Measurements from ENCODE around the gene MIPOL1.

The MIPOL1 gene

DNA sequence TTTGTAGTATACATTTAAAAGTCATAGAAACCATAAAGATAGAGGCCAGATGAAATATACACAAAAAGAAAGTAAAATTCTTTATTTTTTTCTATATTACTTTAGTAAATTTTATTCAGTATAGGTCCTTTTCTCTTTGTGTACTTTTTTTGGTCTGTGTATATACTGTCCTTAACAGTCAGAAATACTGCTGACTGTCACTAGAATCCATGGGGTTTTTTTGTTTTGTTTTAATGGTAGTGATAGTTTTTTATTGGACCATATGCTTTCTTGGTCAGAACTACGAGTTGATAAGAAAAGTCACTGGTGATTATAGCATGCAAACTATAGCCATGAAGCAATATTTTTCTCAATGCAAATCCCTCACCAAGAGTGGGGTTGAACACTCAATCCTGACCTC, 231.9 kb downstream of the MIPOL1 start:
- Histone ChIP-seq H3K36me3 (ENCODE audit: insufficient read depth, low read length) (no peaks in the 10 kb centered on the region), H3K4me3 (ENCODE audit: low read depth, low read length, poor library complexity, severe bottlenecking) (no peak overlapping the region), H3K4me2 (ENCODE audit: low read length) (no peak overlapping the region), H3K27ac (ENCODE audit: low read depth, low read length, poor library complexity, severe bottlenecking) (no peak overlapping the region), H4K20me1 (ENCODE audit: insufficient read depth, low read length) (no peaks in the 10 kb centered on the region), H3K9me3 (ENCODE audit: low read length) (no peaks in the 10 kb centered on the region), H3F3A (ENCODE audit: insufficient read depth, low read length) (no peaks in the 10 kb centered on the region), H3K4me1 (ENCODE audit: insufficient read depth, low read length, severe bottlenecking) (no peaks in the 10 kb centered on the region), H2AFZ (ENCODE audit: low read length) (no peak overlapping the region), H3K79me2 (ENCODE audit: insufficient read depth, low read length) (no peaks in the 10 kb centered on the region), H3K9me2 (ENCODE audit: low read depth, low read length) (no peaks in the 10 kb centered on the region), H3K9ac (ENCODE audit: low read length) (no peak overlapping the region), H3K27me3 (ENCODE audit: insufficient read depth, low read length) (no peaks in the 10 kb centered on the region)
- TF ChIP-seq EZH2 (IDR thresholded peaks at IDR 0.05; ENCODE audit: borderline replicate concordance, low read length) = no peak
- TF ChIP-seq, protein P1, sequence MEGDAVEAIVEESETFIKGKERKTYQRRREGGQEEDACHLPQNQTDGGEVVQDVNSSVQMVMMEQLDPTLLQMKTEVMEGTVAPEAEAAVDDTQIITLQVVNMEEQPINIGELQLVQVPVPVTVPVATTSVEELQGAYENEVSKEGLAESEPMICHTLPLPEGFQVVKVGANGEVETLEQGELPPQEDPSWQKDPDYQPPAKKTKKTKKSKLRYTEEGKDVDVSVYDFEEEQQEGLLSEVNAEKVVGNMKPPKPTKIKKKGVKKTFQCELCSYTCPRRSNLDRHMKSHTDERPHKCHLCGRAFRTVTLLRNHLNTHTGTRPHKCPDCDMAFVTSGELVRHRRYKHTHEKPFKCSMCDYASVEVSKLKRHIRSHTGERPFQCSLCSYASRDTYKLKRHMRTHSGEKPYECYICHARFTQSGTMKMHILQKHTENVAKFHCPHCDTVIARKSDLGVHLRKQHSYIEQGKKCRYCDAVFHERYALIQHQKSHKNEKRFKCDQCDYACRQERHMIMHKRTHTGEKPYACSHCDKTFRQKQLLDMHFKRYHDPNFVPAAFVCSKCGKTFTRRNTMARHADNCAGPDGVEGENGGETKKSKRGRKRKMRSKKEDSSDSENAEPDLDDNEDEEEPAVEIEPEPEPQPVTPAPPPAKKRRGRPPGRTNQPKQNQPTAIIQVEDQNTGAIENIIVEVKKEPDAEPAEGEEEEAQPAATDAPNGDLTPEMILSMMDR (IDR thresholded peaks at IDR 0.05; ENCODE audit: low read length) = no peak

DNA sequence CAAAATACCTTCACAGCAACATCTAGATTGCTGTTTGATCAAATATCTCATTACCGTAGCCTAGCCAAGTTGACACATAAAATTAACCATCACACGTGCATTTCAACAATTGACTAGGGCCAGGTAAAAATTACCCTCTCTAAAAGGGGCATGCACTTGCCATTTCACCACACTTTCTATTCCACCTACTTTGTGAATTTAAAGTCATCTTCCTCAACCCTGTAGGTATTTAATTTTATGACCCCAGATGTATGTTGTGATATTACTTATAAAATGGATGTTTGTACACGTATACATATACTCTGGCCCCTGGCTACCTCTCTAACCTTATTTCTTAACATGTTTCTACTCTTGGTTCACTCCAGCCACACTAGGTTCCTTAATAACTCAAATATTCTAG, 237.1 kb downstream of the MIPOL1 start:
- no peaks in the 10 kb centered on the region for H4K20me1 ChIP-seq (ENCODE audit: insufficient read depth, low read length)
- no peaks in the 10 kb centered on the region for H3K27me3 ChIP-seq (ENCODE audit: insufficient read depth, low read length)
- H3K27ac ChIP-seq (ENCODE audit: low read depth, low read length, poor library complexity, severe bottlenecking) = no peak overlapping the region
- H3K4me3 ChIP-seq (ENCODE audit: low read depth, low read length, poor library complexity, severe bottlenecking) = no peak overlapping the region
- H3K9me2 ChIP-seq (ENCODE audit: low read depth, low read length) = no peaks in the 10 kb centered on the region
- no peaks in the 10 kb centered on the region for H3K36me3 ChIP-seq (ENCODE audit: insufficient read depth, low read length)
- no peaks in the 10 kb centered on the region for H3K79me2 ChIP-seq (ENCODE audit: insufficient read depth, low read length)
- H3F3A ChIP-seq (ENCODE audit: insufficient read depth, low read length) = no peaks in the 10 kb centered on the region
- TF ChIP-seq, protein P1 (IDR thresholded peaks at IDR 0.05; ENCODE audit: low read length) = no peak
- TF ChIP-seq EZH2 (IDR thresholded peaks at IDR 0.05; ENCODE audit: borderline replicate concordance, low read length) = no peak
- no peak overlapping the region for H2AFZ ChIP-seq (ENCODE audit: low read length)
- H3K9me3 ChIP-seq (ENCODE audit: low read length) = no peaks in the 10 kb centered on the region
- no peak overlapping the region for H3K9ac ChIP-seq (ENCODE audit: low read length)
- no peaks in the 10 kb centered on the region for H3K4me1 ChIP-seq (ENCODE audit: insufficient read depth, low read length, severe bottlenecking)
- H3K4me2 ChIP-seq (ENCODE audit: low read length) = no peak overlapping the region

DNA sequence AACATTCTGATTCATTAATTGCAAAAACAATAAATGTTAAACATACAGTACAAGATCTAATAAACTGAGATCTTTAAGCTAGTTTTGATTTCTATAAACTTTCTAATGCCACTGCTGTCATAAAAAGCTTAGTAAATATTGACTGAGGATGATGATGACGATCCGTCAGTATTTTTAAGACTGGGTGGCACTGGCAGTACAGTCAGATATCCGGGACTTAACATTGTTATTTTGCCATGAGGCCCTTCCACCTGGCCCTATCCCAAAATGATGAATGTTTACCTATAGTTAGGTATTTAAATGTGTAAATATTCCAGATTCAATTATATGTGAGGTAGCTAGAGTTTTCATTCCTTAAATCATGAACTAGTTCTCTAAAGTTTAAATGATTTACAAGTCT, 238.8 kb downstream of the MIPOL1 start:
- H3K36me3 ChIP-seq (ENCODE audit: insufficient read depth, low read length) = no peaks in the 10 kb centered on the region
- H2AFZ ChIP-seq (ENCODE audit: low read length) = no peak overlapping the region
- H3K79me2 ChIP-seq (ENCODE audit: insufficient read depth, low read length) = no peaks in the 10 kb centered on the region
- H3K27ac ChIP-seq (ENCODE audit: low read depth, low read length, poor library complexity, severe bottlenecking) = no peak overlapping the region
- no peaks in the 10 kb centered on the region for H3K4me1 ChIP-seq (ENCODE audit: insufficient read depth, low read length, severe bottlenecking)
- TF ChIP-seq, protein P1 (IDR thresholded peaks at IDR 0.05; ENCODE audit: low read length) = no peak
- no peak for TF ChIP-seq EZH2 (IDR thresholded peaks at IDR 0.05; ENCODE audit: borderline replicate concordance, low read length)
- H4K20me1 ChIP-seq (ENCODE audit: insufficient read depth, low read length) = no peaks in the 10 kb centered on the region
- H3K9ac ChIP-seq (ENCODE audit: low read length) = no peak overlapping the region
- no peaks in the 10 kb centered on the region for H3F3A ChIP-seq (ENCODE audit: insufficient read depth, low read length)
- H3K4me3 ChIP-seq (ENCODE audit: low read depth, low read length, poor library complexity, severe bottlenecking) = no peak overlapping the region
- H3K9me3 ChIP-seq (ENCODE audit: low read length) = no peaks in the 10 kb centered on the region
- H3K27me3 ChIP-seq (ENCODE audit: insufficient read depth, low read length) = no peaks in the 10 kb centered on the region
- H3K9me2 ChIP-seq (ENCODE audit: low read depth, low read length) = no peaks in the 10 kb centered on the region
- no peak overlapping the region for H3K4me2 ChIP-seq (ENCODE audit: low read length)
